Left lung (tissue), 10 donors: ENCODE measurements around the gene APOB. TPM values are rescaled to one million over a fixed set of nuclear protein-coding genes. Genes with fewer than 3 reads are reported as not detected.
"Not testable (repeated sequence)": the region's sequence is repeated elsewhere in the genome, so short reads cannot be mapped to it uniquely, and the experiment has no call there.

Experiments
- ATAC-seq: fragments of 200-7000 bp; cut with Tn5 transposase; one replicate; pipeline ENCODE4 v1.9.1; 2020; ENCODE audit warnings: moderate library complexity
- DNase-seq, 4 donors: peaks; one replicate each; pipeline ENCODE4 v3.0.0-alpha.2; 2013 to 2020
- H3K27ac ChIP-seq, 2 donors: fragments of 200-600 bp; sonication (generic) in 1 of 2; one replicate each; pipeline versions ENCODE4 v1.5.0 to v1.8.0; 2020 to 2021
- H3K27me3 ChIP-seq, 2 donors: fragments of 200-600 bp; sonication (generic) in 1 of 2; one replicate each; pipeline versions ENCODE4 v1.5.0 to v1.8.0; 2020 to 2021
- H3K36me3 ChIP-seq, 2 donors: fragments of 200-600 bp; sonication (generic) in 1 of 2; one replicate each; pipeline versions ENCODE4 v1.5.0 to v1.8.0; 2020 to 2021
- H3K4me1 ChIP-seq, 2 donors: fragments of 200-600 bp; one replicate each; pipeline ENCODE4 v1.8.0; 2021
- H3K4me3 ChIP-seq, 2 donors: fragments of 200-600 bp; sonication (generic) in 1 of 2; one replicate each; pipeline versions ENCODE4 v1.5.0 to v1.8.0; 2020 to 2021; ENCODE audit warnings: mild to moderate bottlenecking in 1 of 2
- H3K9me3 ChIP-seq, 2 donors: fragments of 200-600 bp; sonication (generic) in 1 of 2; one replicate each; pipeline versions ENCODE4 v1.5.0 to v1.8.0; 2020 to 2021
- CTCF ChIP-seq, 2 donors: fragments of 200-600 bp; sonication (generic) in 1 of 2; IDR thresholded peaks; one replicate each; pipeline versions ENCODE4 v1.5.0 to v1.8.0; 2021; ENCODE audit warnings: antibody characterized with exemption in 2 of 2
- intact Hi-C, 2 donors: fragments of 100-400 bp; cut with DNase I; formaldehyde crosslinking; loops; one replicate each; pipeline versions ENCODE4 v1.11.2 to v1.14.2; 2022
- polyA plus RNA-seq, 6 donors: library from polyadenylated mRNA; unstranded; fragments of 120-200 nt; gene quantifications; one replicate each; pipeline ENCODE4 v1.2.1, GENCODE V29; 2013; ENCODE audit not compliant: insufficient read length in 6 of 6
- total RNA-seq, 2 donors: library from RNA; stranded (reverse); fragmentation: NEBNext Ultra II Directional; extraction: Animal tissue kit (Norgen Biotek cat#: 25700); gene quantifications; one replicate each; pipeline ENCODE4 v1.2.1, GENCODE V29; 2021
- donor health status: DM: no; HTN: yes; CAD: no.
- donor health status: DM: no; HTN: no; CAD: no.

The APOB gene
- total and polyA plus RNA-seq, 8 donors: 0.01 to 1.5 (median 0.14) TPM

DNA sequence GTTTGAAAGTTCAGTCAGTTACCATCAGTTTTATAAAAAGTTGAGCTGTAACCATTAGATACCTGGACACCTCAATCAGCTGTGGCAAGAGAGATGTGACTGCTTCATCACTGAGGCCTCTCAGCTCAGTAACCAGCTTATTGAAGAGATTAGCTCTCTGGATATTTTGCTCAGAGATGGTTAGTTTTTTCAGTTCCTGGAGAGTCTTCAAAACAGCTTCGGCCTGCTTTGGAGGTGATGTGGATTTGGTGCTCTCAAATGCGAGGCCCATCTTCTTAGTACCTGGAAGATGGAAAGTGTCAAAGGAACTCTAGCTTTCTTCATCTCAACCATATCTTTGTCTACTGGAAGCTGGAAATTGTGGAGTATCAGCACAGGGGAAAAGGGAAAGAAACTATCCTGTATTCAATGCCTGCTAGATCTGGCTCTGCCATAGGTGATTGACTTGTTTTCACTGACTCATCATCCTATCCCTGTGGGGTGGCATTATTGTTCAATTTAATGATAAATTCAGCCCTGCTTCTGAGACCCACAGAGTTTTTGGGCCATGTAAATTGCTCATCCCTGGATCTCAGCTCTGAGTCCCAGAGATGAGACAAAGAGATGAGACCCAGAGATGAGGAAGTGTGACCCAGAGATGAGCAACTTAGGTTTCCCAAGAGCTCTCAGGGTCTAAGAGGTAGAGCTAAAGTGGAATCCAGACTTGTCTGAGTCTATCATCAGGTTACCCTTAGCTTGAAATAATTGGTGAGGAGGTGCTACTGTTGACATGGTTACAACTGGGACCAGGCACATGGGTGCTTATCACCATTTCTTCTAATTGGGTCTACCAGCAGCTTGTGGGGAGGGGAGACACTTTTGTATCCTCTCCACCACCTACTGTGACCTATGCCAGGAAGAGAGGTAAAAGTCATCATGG lies 10.4 kb downstream of the APOB start:
- no peaks in the 10 kb centered on the region for H3K9me3 ChIP-seq
- H3K4me3 ChIP-seq: no peak overlapping the region
- no peak for ATAC-seq
- H3K36me3 ChIP-seq: no peaks in the 10 kb centered on the region
- no peak overlapping the region for H3K27ac ChIP-seq
- no peaks in the 10 kb centered on the region for H3K27me3 ChIP-seq
- intact Hi-C loops: no loop called here
- TF ChIP-seq CTCF (IDR thresholded peaks at IDR 0.05): no peak
- no peaks in the 10 kb centered on the region for H3K4me1 ChIP-seq
- DNase-seq: no peak

GRCh38 chr2:21032338-21033236 lies 11.3 kb downstream of the APOB start:
- ATAC-seq: no peak
- no peak for DNase-seq
- Histone ChIP-seq H3K4me1 (no peaks in the 10 kb centered on the region), H3K4me3 (no peak overlapping the region), H3K36me3 (no peaks in the 10 kb centered on the region), H3K9me3 (no peaks in the 10 kb centered on the region), H3K27ac (no peak overlapping the region), H3K27me3 (no peaks in the 10 kb centered on the region)
- no peak for TF ChIP-seq CTCF (IDR thresholded peaks at IDR 0.05)
- intact Hi-C loops: no loop called here

GRCh38 chr2:21030983-21031968 lies 12.6 kb downstream of the APOB start:
- no peaks in the 10 kb centered on the region for H3K27me3 ChIP-seq
- H3K9me3 ChIP-seq: no peaks in the 10 kb centered on the region
- TF ChIP-seq CTCF (IDR thresholded peaks at IDR 0.05): no peak
- H3K27ac ChIP-seq: no peak overlapping the region
- H3K4me1 ChIP-seq: no peaks in the 10 kb centered on the region
- intact Hi-C loops: no loop called here
- ATAC-seq (no peak), DNase-seq (no peak)
- no peak overlapping the region for H3K4me3 ChIP-seq
- no peaks in the 10 kb centered on the region for H3K36me3 ChIP-seq

GRCh38 chr2:21029519-21029918 lies 14.4 kb downstream of the APOB start:
- Histone ChIP-seq H3K4me1 (no peaks in the 10 kb centered on the region), H3K9me3 (no peaks in the 10 kb centered on the region), H3K27me3 (no peaks in the 10 kb centered on the region), H3K4me3 (no peak overlapping the region), H3K36me3 (no peaks in the 10 kb centered on the region), H3K27ac (no peak overlapping the region)
- TF ChIP-seq CTCF (IDR thresholded peaks at IDR 0.05): no peak
- no peak for ATAC-seq
- no peak for DNase-seq
- intact Hi-C loops: no loop called here

DNA sequence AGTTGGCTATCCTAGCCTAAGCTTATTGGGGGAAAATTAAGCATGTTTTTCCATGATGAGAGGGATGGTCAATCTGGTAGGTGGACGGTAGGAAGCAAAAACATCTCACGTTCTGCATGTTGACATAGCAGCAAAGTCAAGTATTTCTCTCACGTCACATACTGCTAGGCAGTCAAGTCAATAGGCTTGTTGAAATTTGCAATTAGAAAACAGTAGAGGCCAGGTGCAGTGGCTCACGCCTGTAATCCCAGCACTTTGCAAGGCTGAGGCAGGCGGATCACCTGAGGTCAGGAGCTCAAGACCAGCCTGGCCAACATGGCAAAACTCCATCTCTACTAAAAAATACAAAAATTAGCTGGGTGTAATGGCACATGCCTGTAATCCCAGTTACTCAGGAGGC lies 14.9 kb downstream of the APOB start:
- H3K4me1 ChIP-seq, H3K36me3 ChIP-seq, intact Hi-C loops, ATAC-seq, DNase-seq, H3K27ac ChIP-seq, H3K9me3 ChIP-seq, H3K4me3 ChIP-seq, H3K27me3 ChIP-seq: not testable (repeated sequence)
